IgD-negative memory B cell (primary cell): ENCODE results near the gene CACNG5. TPM values are rescaled to one million over a fixed set of nuclear protein-coding genes. Genes with fewer than 3 reads are reported as not detected.
A peak's percentile ranks its signal among the peaks of the same experiment; 100 is the strongest.

ENCODE experiments used
- H3K27ac Mint-ChIP-seq, 3 donors: one replicate each; pipeline ENCODE4 v1.8.0; 2020 to 2022; ENCODE audit warnings: mild to moderate bottlenecking in 3 of 3, mixed read lengths in 3 of 3, moderate library complexity in 1 of 3
- H3K27me3 Mint-ChIP-seq: one replicate; pipeline ENCODE4 v1.8.0; 2021; ENCODE audit warnings: mixed read lengths
- H3K36me3 Mint-ChIP-seq: one replicate; pipeline ENCODE4 v1.8.0; 2020; ENCODE audit warnings: mild to moderate bottlenecking, mixed read lengths
- H3K4me1 Mint-ChIP-seq, 3 donors: one replicate each; pipeline ENCODE4 v1.8.0; 2020 to 2022; ENCODE audit warnings: mixed read lengths in 3 of 3, mild to moderate bottlenecking in 1 of 3
- H3K4me3 Mint-ChIP-seq, 4 donors: one replicate each; pipeline ENCODE4 v1.8.0; 2020 to 2022; ENCODE audit warnings: mild to moderate bottlenecking in 4 of 4, mixed read lengths in 4 of 4, moderate library complexity in 3 of 4
- H3K9me3 Mint-ChIP-seq, 3 donors: one replicate each; pipeline ENCODE4 v1.8.0; 2020 to 2021; ENCODE audit warnings: mixed read lengths in 3 of 3, mild to moderate bottlenecking in 1 of 3
- polyA plus RNA-seq: library from polyadenylated mRNA; unstranded; fragments of 300-500 nt; fragmentation: Illumina TruSeq; gene quantifications from one replicate; pipeline ENCODE4 v1.2.3, GENCODE V29; 2021

Gene CACNG5
- polyA plus RNA-seq, 1 donor from 2014 or later, result not detected

- Mint-ChIP-seq H3K27me3 (peaks cover 21% of the 10 kb centered on the region), H3K4me1 (no peaks in the 10 kb centered on the region), H3K4me3 (no peak overlapping the region), H3K36me3 (no peaks in the 10 kb centered on the region), H3K27ac (no peak overlapping the region), H3K9me3 (peaks cover 0 to 7% (median 2%) of the 10 kb centered on the region in 3 donors)
Measured at GRCh38 chr17:66811683-66812054, 23.2 kb upstream of the CACNG5 start.

GRCh38 chr17:66812571-66812970 is 22.3 kb upstream of the CACNG5 start:
- H3K27me3 Mint-ChIP-seq, result peaks cover 16% of the 10 kb centered on the region
- H3K36me3 Mint-ChIP-seq, result no peaks in the 10 kb centered on the region
- no peaks in the 10 kb centered on the region for H3K4me1 Mint-ChIP-seq
- H3K27ac Mint-ChIP-seq, result peak overlapping the region in 1 of 3 donors; percentile 65
- H3K9me3 Mint-ChIP-seq, result peaks cover 4 to 7% (median 6%) of the 10 kb centered on the region in 3 donors
- peak overlapping the region in 1 of 4 donors; percentile 70 for H3K4me3 Mint-ChIP-seq

- Mint-ChIP-seq H3K4me3 (no peak overlapping the region), H3K27me3 (peaks cover 8% of the 10 kb centered on the region), H3K9me3 (peaks cover 4 to 13% (median 11%) of the 10 kb centered on the region in 3 donors), H3K27ac (no peak overlapping the region), H3K36me3 (no peaks in the 10 kb centered on the region), H3K4me1 (no peaks in the 10 kb centered on the region)
Measured at GRCh38 chr17:66813296-66813695, 21.6 kb upstream of the CACNG5 start.

- Mint-ChIP-seq H3K4me3 (no peak overlapping the region), H3K4me1 (no peaks in the 10 kb centered on the region), H3K27me3 (peaks cover 3% of the 10 kb centered on the region), H3K36me3 (no peaks in the 10 kb centered on the region), H3K9me3 (peaks cover 2 to 13% (median 11%) of the 10 kb centered on the region in 3 donors), H3K27ac (no peak overlapping the region)
Measured at GRCh38 chr17:66814026-66814425, 20.9 kb upstream of the CACNG5 start.

- H3K36me3 Mint-ChIP-seq, result no peaks in the 10 kb centered on the region
- H3K4me1 Mint-ChIP-seq, result no peaks in the 10 kb centered on the region
- H3K27me3 Mint-ChIP-seq, result peaks cover 2% of the 10 kb centered on the region
- no peak overlapping the region for H3K27ac Mint-ChIP-seq
- peaks cover 2 to 13% (median 11%) of the 10 kb centered on the region in 3 donors for H3K9me3 Mint-ChIP-seq
- H3K4me3 Mint-ChIP-seq, result no peak overlapping the region
Measured at GRCh38 chr17:66814570-66814969, 20.3 kb upstream of the CACNG5 start.

GRCh38 chr17:66817750-66818149 is 17.2 kb upstream of the CACNG5 start:
- Mint-ChIP-seq H3K4me1 (no peaks in the 10 kb centered on the region), H3K27ac (no peak overlapping the region), H3K27me3 (peaks cover 4% of the 10 kb centered on the region), H3K36me3 (no peaks in the 10 kb centered on the region), H3K4me3 (no peak overlapping the region), H3K9me3 (peaks cover 3 to 11% (median 10%) of the 10 kb centered on the region in 3 donors)

GRCh38 chr17:66819466-66819865 is 15.5 kb upstream of the CACNG5 start:
- Mint-ChIP-seq H3K4me1 (no peaks in the 10 kb centered on the region), H3K4me3 (no peak overlapping the region), H3K36me3 (no peaks in the 10 kb centered on the region), H3K27ac (no peak overlapping the region), H3K27me3 (peaks cover 8% of the 10 kb centered on the region), H3K9me3 (peaks cover 3 to 11% (median 9%) of the 10 kb centered on the region in 3 donors)

- Mint-ChIP-seq H3K9me3 (peaks cover 5 to 11% (median 9%) of the 10 kb centered on the region in 3 donors), H3K27me3 (peaks cover 10% of the 10 kb centered on the region), H3K36me3 (no peaks in the 10 kb centered on the region), H3K4me1 (no peaks in the 10 kb centered on the region), H3K27ac (no peak overlapping the region), H3K4me3 (no peak overlapping the region)
Measured at GRCh38 chr17:66822009-66822408, 12.9 kb upstream of the CACNG5 start.

GRCh38 chr17:66826856-66827255 is 8.1 kb upstream of the CACNG5 start:
- H3K27me3 Mint-ChIP-seq, result peaks cover 24% of the 10 kb centered on the region
- H3K27ac Mint-ChIP-seq, result no peak overlapping the region
- H3K36me3 Mint-ChIP-seq, result no peaks in the 10 kb centered on the region
- H3K4me1 Mint-ChIP-seq, result no peaks in the 10 kb centered on the region
- no peak overlapping the region for H3K4me3 Mint-ChIP-seq
- peaks cover 0 to 3% (median 2%) of the 10 kb centered on the region in 3 donors for H3K9me3 Mint-ChIP-seq

- Mint-ChIP-seq H3K9me3 (peaks cover 0 to 2% (median 0%) of the 10 kb centered on the region in 3 donors), H3K27ac (no peak overlapping the region), H3K36me3 (no peaks in the 10 kb centered on the region), H3K4me1 (no peaks in the 10 kb centered on the region), H3K4me3 (no peak overlapping the region), H3K27me3 (peaks cover 27% of the 10 kb centered on the region)
Measured at GRCh38 chr17:66829386-66829864, 5.5 kb upstream of the CACNG5 start.

GRCh38 chr17:66829883-66830282 is 5.0 kb upstream of the CACNG5 start:
- H3K4me1 Mint-ChIP-seq, result no peaks in the 10 kb centered on the region
- H3K27ac Mint-ChIP-seq, result no peak overlapping the region
- peaks cover 29% of the 10 kb centered on the region for H3K27me3 Mint-ChIP-seq
- H3K9me3 Mint-ChIP-seq, result peaks cover 0 to 2% (median 0%) of the 10 kb centered on the region in 3 donors
- no peaks in the 10 kb centered on the region for H3K36me3 Mint-ChIP-seq
- H3K4me3 Mint-ChIP-seq, result no peak overlapping the region

- peaks cover 0 to 2% (median 0%) of the 10 kb centered on the region in 3 donors for H3K9me3 Mint-ChIP-seq
- no peak overlapping the region for H3K4me3 Mint-ChIP-seq
- H3K36me3 Mint-ChIP-seq, result no peaks in the 10 kb centered on the region
- H3K27ac Mint-ChIP-seq, result no peak overlapping the region
- H3K4me1 Mint-ChIP-seq, result no peaks in the 10 kb centered on the region
- H3K27me3 Mint-ChIP-seq, result peaks cover 29% of the 10 kb centered on the region
Measured at GRCh38 chr17:66830451-66830850, 4.5 kb upstream of the CACNG5 start.

- Mint-ChIP-seq H3K4me1 (no peaks in the 10 kb centered on the region), H3K4me3 (no peak overlapping the region), H3K27me3 (peaks cover 29% of the 10 kb centered on the region), H3K27ac (no peak overlapping the region), H3K9me3 (peaks cover 0 to 2% (median 0%) of the 10 kb centered on the region in 3 donors), H3K36me3 (no peaks in the 10 kb centered on the region)
Measured at GRCh38 chr17:66831383-66832210, 3.3 kb upstream of the CACNG5 start.

- Mint-ChIP-seq H3K9me3 (no peaks in the 10 kb centered on the region), H3K36me3 (no peaks in the 10 kb centered on the region), H3K27ac (no peak overlapping the region), H3K27me3 (peaks cover 31% of the 10 kb centered on the region), H3K4me1 (no peaks in the 10 kb centered on the region), H3K4me3 (no peak overlapping the region)
Measured at GRCh38 chr17:66833201-66833600, 1.7 kb upstream of the CACNG5 start.

GRCh38 chr17:66834426-66834918 is 445 bp upstream of the CACNG5 start:
- Mint-ChIP-seq H3K27ac (no peak overlapping the region), H3K36me3 (no peaks in the 10 kb centered on the region), H3K4me1 (no peaks in the 10 kb centered on the region), H3K27me3 (peaks cover 27% of the 10 kb centered on the region), H3K9me3 (no peaks in the 10 kb centered on the region), H3K4me3 (no peak overlapping the region)

GRCh38 chr17:66835476-66835875 is 559 bp downstream of the CACNG5 start:
- no peaks in the 10 kb centered on the region for H3K9me3 Mint-ChIP-seq
- H3K27me3 Mint-ChIP-seq, result peaks cover 20% of the 10 kb centered on the region
- no peak overlapping the region for H3K4me3 Mint-ChIP-seq
- no peaks in the 10 kb centered on the region for H3K4me1 Mint-ChIP-seq
- H3K36me3 Mint-ChIP-seq, result no peaks in the 10 kb centered on the region
- H3K27ac Mint-ChIP-seq, result no peak overlapping the region
